SK-N-SH treated with all-trans-retinoic acid at 6 μM for 48 hours (cell line): ENCODE results near the gene XRCC1.

Experiments used
- ATAC-seq: fragments of 200-7000 bp; cut with Tn5 transposase; 3 replicates; pipeline ENCODE4 v1.9.1; 2020; ENCODE audit warnings: mild to moderate bottlenecking, moderate library complexity
- ARNTL ChIP-seq: fragments of 450-650 bp; formaldehyde crosslinking; IDR thresholded peaks from 2 replicates; pipeline ENCODE4 v1.5.0; 2020; ENCODE audit warnings: low read depth, mild to moderate bottlenecking, moderate library complexity, borderline replicate concordance
- BACH2 ChIP-seq: fragments of 250-450 bp; sonication (Bioruptor Pico); IDR thresholded peaks from 2 replicates; pipeline ENCODE4 v1.9.0; 2021; ENCODE audit warnings: mild to moderate bottlenecking, borderline replicate concordance
- CREB5 ChIP-seq: fragments of 250-450 bp; sonication (Bioruptor Pico); IDR thresholded peaks from 2 replicates; pipeline ENCODE4 v1.5.1; 2020; ENCODE audit warnings: low read depth, mild to moderate bottlenecking, moderate library complexity
- CSDC2 ChIP-seq: fragments of 250-450 bp; sonication (Bioruptor Pico); IDR thresholded peaks from 2 replicates; pipeline ENCODE4 v1.5.0; 2020; ENCODE audit warnings: mild to moderate bottlenecking, moderate library complexity
- CSRNP3 ChIP-seq: fragments of 250-450 bp; sonication (Bioruptor Pico); IDR thresholded peaks from 2 replicates; pipeline ENCODE4 v1.5.1; 2021; ENCODE audit warnings: mild to moderate bottlenecking, moderate library complexity
- ESRRG ChIP-seq: fragments of 250-450 bp; sonication (Bioruptor Pico); IDR thresholded peaks from 2 replicates; pipeline ENCODE4 v1.6.1; 2021; ENCODE audit warnings: mild to moderate bottlenecking
- GLIS3 ChIP-seq: fragments of 250-450 bp; sonication (Bioruptor Pico); IDR thresholded peaks from 2 replicates; pipeline ENCODE4 v1.5.0; 2020; ENCODE audit warnings: mild to moderate bottlenecking, moderate library complexity
- ISL1 ChIP-seq: fragments of 250-450 bp; sonication (Bioruptor Pico); IDR thresholded peaks from 2 replicates; pipeline ENCODE4 v2.1.2; 2022; ENCODE audit warnings: mild to moderate bottlenecking, moderate library complexity
- OSR1 ChIP-seq: fragments of 250-450 bp; sonication (Bioruptor Pico); IDR thresholded peaks from 2 replicates; pipeline ENCODE4 v1.8.0; 2022; ENCODE audit warnings: moderate library complexity, mild to moderate bottlenecking, inconsistent platforms
- PATZ1 ChIP-seq: fragments of 250-450 bp; sonication (Bioruptor Pico); IDR thresholded peaks from 2 replicates; pipeline ENCODE4 v1.8.0; 2020; ENCODE audit warnings: mild to moderate bottlenecking, moderate library complexity, borderline replicate concordance
- POU6F1 ChIP-seq: fragments of 250-450 bp; sonication (Bioruptor Pico); IDR thresholded peaks from 2 replicates; pipeline ENCODE4 v1.8.0; 2021; ENCODE audit warnings: low read depth, mild to moderate bottlenecking, moderate library complexity, borderline replicate concordance
- PPARA ChIP-seq: fragments of 250-450 bp; sonication (Bioruptor Pico); IDR thresholded peaks from 2 replicates; pipeline ENCODE4 v1.5.0; 2020; ENCODE audit warnings: mild to moderate bottlenecking, borderline replicate concordance
- RARB ChIP-seq: fragments of 250-450 bp; sonication (Bioruptor Pico); IDR thresholded peaks from 2 replicates; pipeline ENCODE4 v1.8.0; 2021; ENCODE audit warnings: mild to moderate bottlenecking, moderate library complexity
- SNAI2 ChIP-seq: fragments of 250-450 bp; sonication (Bioruptor Pico); IDR thresholded peaks from 2 replicates; pipeline ENCODE4 v1.5.0; 2020; ENCODE audit warnings: mild to moderate bottlenecking, moderate library complexity
- TCF4 ChIP-seq: fragments of 250-450 bp; sonication (Bioruptor Pico); IDR thresholded peaks from 2 replicates; pipeline ENCODE4 v1.8.0; 2021; ENCODE audit warnings: mild to moderate bottlenecking, moderate library complexity, borderline replicate concordance
- TOX ChIP-seq: fragments of 250-450 bp; sonication (Bioruptor Pico); IDR thresholded peaks from 2 replicates; pipeline ENCODE4 v1.8.0; 2021; ENCODE audit warnings: mild to moderate bottlenecking, moderate library complexity, borderline replicate concordance
- TSHZ2 ChIP-seq: fragments of 250-450 bp; sonication (Bioruptor Pico); IDR thresholded peaks from 2 replicates; pipeline ENCODE4 v1.5.0; 2020; ENCODE audit warnings: mild to moderate bottlenecking, moderate library complexity
- ZC3H10 ChIP-seq: fragments of 250-450 bp; sonication (Bioruptor Pico); IDR thresholded peaks from 2 replicates; pipeline ENCODE4 v1.5.1; 2021; ENCODE audit warnings: mild to moderate bottlenecking, moderate library complexity
- ZFP3 ChIP-seq: fragments of 250-450 bp; sonication (Bioruptor Pico); IDR thresholded peaks from 2 replicates; pipeline ENCODE4 v1.5.0; 2020; ENCODE audit warnings: mild to moderate bottlenecking, moderate library complexity
- ZNF565 ChIP-seq: fragments of 450-650 bp; formaldehyde crosslinking; conservative IDR thresholded peaks from 2 replicates; pipeline ENCODE4 v1.5.0; 2020; ENCODE audit warnings: low read depth, mild to moderate bottlenecking, moderate library complexity
- ZNF70 ChIP-seq: fragments of 450-650 bp; formaldehyde crosslinking; IDR thresholded peaks from 2 replicates; pipeline ENCODE4 v1.5.0; 2020; ENCODE audit warnings: mild to moderate bottlenecking, moderate library complexity
- ZNF8 ChIP-seq: fragments of 450-650 bp; formaldehyde crosslinking; IDR thresholded peaks from 2 replicates; pipeline ENCODE4 v1.5.0; 2020; ENCODE audit warnings: mild to moderate bottlenecking, moderate library complexity

The XRCC1 gene

GRCh38 chr19:43502419-43502976 is 72.8 kb downstream of the XRCC1 start:
- ATAC-seq = no peak
- TF ChIP-seq ZNF70 (CRISPR knock-in tag) (no peak), BACH2 (CRISPR knock-in tag) (no peak), RARB (CRISPR knock-in tag) (no peak), ARNTL (CRISPR knock-in tag) (no peak), TOX (no peak), ESRRG (no peak), ZFP3 (CRISPR knock-in tag) (no peak), GLIS3 (CRISPR knock-in tag) (no peak), TCF4 (CRISPR knock-in tag) (no peak), ZC3H10 (CRISPR knock-in tag) (no peak), TSHZ2 (CRISPR knock-in tag) (no peak), CSDC2 (CRISPR knock-in tag) (no peak), ISL1 (CRISPR knock-in tag) (no peak), CSRNP3 (CRISPR knock-in tag) (no peak), OSR1 (CRISPR knock-in tag) (no peak), PPARA (CRISPR knock-in tag) (no peak), CREB5 (CRISPR knock-in tag) (no peak), ZNF8 (CRISPR knock-in tag) (no peak), POU6F1 (CRISPR knock-in tag) (no peak), PATZ1 (CRISPR knock-in tag) (no peak)

GRCh38 chr19:43501661-43502418 is 73.5 kb downstream of the XRCC1 start:
- TF ChIP-seq ZC3H10 (CRISPR knock-in tag) = no peak
- no peak for TF ChIP-seq POU6F1 (CRISPR knock-in tag)
- no peak for TF ChIP-seq CSDC2 (CRISPR knock-in tag)
- TF ChIP-seq SNAI2 = no peak
- no peak for TF ChIP-seq PPARA (CRISPR knock-in tag)
- TF ChIP-seq TCF4 (CRISPR knock-in tag) = no peak
- TF ChIP-seq PATZ1 (CRISPR knock-in tag) = no peak
- TF ChIP-seq GLIS3 (CRISPR knock-in tag) = no peak
- TF ChIP-seq ISL1 (CRISPR knock-in tag) = no peak
- TF ChIP-seq ARNTL (CRISPR knock-in tag) = no peak
- TF ChIP-seq ZNF565 (CRISPR knock-in tag) = no peak
- TF ChIP-seq, all 23 proteins: peak for 0
- no peak for ATAC-seq
